ENCODE data around the gene TRIM14.

- no peak for TF ChIP-seq CTCF (IDR thresholded peaks at IDR 0.05)
- TF ChIP-seq POLR2A (IDR thresholded peaks at IDR 0.05), result no peak
- TF ChIP-seq POLR2AphosphoS5 (IDR thresholded peaks at IDR 0.05), result peak in 1 of 3 donors; percentile 24
Measured at GRCh38 chr9:98081477-98082219, 37.4 kb downstream of the TRIM14 start.

Data from breast epithelium (tissue), 3 donors.